Measurements from ENCODE around the gene PIEZO2. TPM values are rescaled to one million over a fixed set of nuclear protein-coding genes. Genes with fewer than 3 reads are reported as not detected.
"Not testable (repeated sequence)": the region's sequence is repeated elsewhere in the genome, so short reads cannot be mapped to it uniquely, and the experiment has no call there.

The PIEZO2 gene
- polyA plus RNA-seq, 1 experiment, result 4.6 TPM

DNA sequence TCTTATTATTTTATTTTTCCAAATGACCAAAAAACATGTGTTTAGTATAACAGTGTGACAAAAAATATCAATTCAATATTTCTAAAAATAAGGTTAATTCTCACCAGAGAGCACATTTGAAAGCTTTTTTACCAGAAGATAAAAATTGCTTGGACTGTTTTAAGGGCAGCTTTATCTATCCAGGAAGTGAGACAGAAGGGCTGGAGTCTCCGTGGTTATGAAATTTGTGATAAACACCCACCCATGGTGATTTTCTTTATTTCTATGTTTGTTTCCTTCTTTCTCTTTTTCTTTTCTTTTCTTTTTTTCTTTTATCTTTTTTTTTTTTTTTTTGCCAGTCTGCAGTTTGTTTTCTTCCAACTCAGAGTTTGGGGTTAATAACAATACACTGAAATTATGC lies 298.5 kb downstream of the PIEZO2 start:
- TF ChIP-seq CTCF (IDR thresholded peaks at IDR 0.05; ENCODE audit: insufficient read depth, low read depth, low read length), result no peak
- Histone ChIP-seq H3K4me3 (ENCODE audit: low read depth, low read length) (no peak overlapping the region), H3K36me3 (ENCODE audit: control insufficient read depth, insufficient read depth, low read length) (no peaks in the 10 kb centered on the region), H3K27me3 (ENCODE audit: control insufficient read depth, insufficient read depth, low read length) (peaks cover 10% of the 10 kb centered on the region; the same call in 1 of the 2 replicates)
- ChIA-PET POLR2A (no interaction called here), CTCF (interaction anchor here (0.9 to 6.0 kb wide), 16 partner anchors 9 to 721 kb away, joined by 3 to 44 read pairs (median 4); no protein-coding TSS in a partner anchor)
- DNase-seq (ENCODE audit: low read depth), result no peak

DNA sequence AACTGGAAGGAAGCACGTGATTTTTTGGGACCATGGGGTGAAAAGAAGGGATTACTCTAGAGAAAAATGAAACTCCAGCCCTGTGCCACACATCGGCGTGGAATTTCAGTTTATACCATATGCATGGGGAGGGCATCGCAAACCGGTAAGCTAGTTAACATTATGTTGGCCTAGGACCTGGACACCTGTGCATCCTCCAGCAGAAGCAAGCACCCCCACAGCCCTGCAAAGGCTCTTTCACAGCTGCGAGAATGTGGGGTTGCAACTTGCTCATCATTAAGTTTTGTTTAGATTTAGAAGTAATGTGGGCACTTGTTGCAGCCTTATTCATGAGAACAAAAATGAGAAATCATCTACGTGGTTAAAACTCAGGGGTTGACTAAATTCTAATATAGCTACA lies 299.2 kb downstream of the PIEZO2 start:
- TF ChIP-seq CTCF (IDR thresholded peaks at IDR 0.05; ENCODE audit: insufficient read depth, low read depth, low read length), result no peak
- DNase-seq (ENCODE audit: low read depth), result no peak
- H3K36me3 ChIP-seq (ENCODE audit: control insufficient read depth, insufficient read depth, low read length), result no peaks in the 10 kb centered on the region
- H3K27me3 ChIP-seq (ENCODE audit: control insufficient read depth, insufficient read depth, low read length), result peaks cover 10% of the 10 kb centered on the region; the same call in 1 of the 2 replicates
- no peak overlapping the region for H3K4me3 ChIP-seq (ENCODE audit: low read depth, low read length)
- POLR2A ChIA-PET, result no interaction called here
- CTCF ChIA-PET, result interaction anchor here (0.9 to 6.0 kb wide), 11 partner anchors 9 to 721 kb away, joined by 3 to 44 read pairs (median 4); no protein-coding TSS in a partner anchor

- no peak for TF ChIP-seq CTCF (IDR thresholded peaks at IDR 0.05; ENCODE audit: insufficient read depth, low read depth, low read length)
- no peak for DNase-seq (ENCODE audit: low read depth)
- POLR2A ChIA-PET, result no interaction called here
- H3K27me3 ChIP-seq (ENCODE audit: control insufficient read depth, insufficient read depth, low read length), result peaks cover 10% of the 10 kb centered on the region; the same call in 1 of the 2 replicates
- H3K36me3 ChIP-seq (ENCODE audit: control insufficient read depth, insufficient read depth, low read length), result no peaks in the 10 kb centered on the region
- CTCF ChIA-PET, result interaction anchor here (0.9 to 1.3 kb wide), 2 partner anchors 193 to 705 kb away, joined by 3 to 4 read pairs; no protein-coding TSS in a partner anchor
- H3K4me3 ChIP-seq (ENCODE audit: low read depth, low read length), result no peak overlapping the region
Observed at GRCh38 chr18:10847907-10848306, 301.5 kb downstream of the PIEZO2 start.

DNA sequence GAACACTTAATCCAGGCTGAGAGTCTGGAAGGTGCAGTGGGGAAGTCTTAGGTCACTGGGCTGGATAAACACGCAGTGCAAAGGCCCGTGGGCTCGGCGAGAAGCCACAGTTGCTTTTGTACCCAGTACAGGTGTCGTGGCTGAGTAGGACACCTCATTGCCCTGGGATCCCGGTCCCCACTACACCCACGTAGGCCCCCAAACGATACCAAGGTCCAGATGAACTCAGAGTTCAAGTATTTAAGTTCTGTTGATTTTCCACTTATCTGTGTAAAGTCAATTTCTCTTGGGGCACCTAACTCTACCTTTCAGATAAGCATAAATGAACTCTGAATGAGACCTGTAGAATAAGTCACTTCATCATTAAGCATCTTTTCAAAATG lies 302.0 kb downstream of the PIEZO2 start:
- H3K36me3 ChIP-seq (ENCODE audit: control insufficient read depth, insufficient read depth, low read length), result no peaks in the 10 kb centered on the region
- DNase-seq (ENCODE audit: low read depth), result no peak
- H3K27me3 ChIP-seq (ENCODE audit: control insufficient read depth, insufficient read depth, low read length), result peaks cover 10% of the 10 kb centered on the region; the same call in 1 of the 2 replicates
- no peak overlapping the region for H3K4me3 ChIP-seq (ENCODE audit: low read depth, low read length)
- CTCF ChIA-PET, result interaction anchor here (0.9 to 1.3 kb wide), 3 partner anchors 194 to 706 kb away, joined by 3 to 4 read pairs (median 4); no protein-coding TSS in a partner anchor
- POLR2A ChIA-PET, result no interaction called here
- no peak for TF ChIP-seq CTCF (IDR thresholded peaks at IDR 0.05; ENCODE audit: insufficient read depth, low read depth, low read length)

GRCh38 chr18:10846657-10847407 lies 302.5 kb downstream of the PIEZO2 start:
- CTCF ChIA-PET, result interaction anchor here (0.9 to 1.4 kb wide), 4 partner anchors 16 to 838 kb away, joined by 3 to 4 read pairs (median 4); no protein-coding TSS in a partner anchor
- TF ChIP-seq CTCF (IDR thresholded peaks at IDR 0.05; ENCODE audit: insufficient read depth, low read depth, low read length), result no peak
- Histone ChIP-seq H3K4me3 (ENCODE audit: low read depth, low read length) (no peak overlapping the region), H3K36me3 (ENCODE audit: control insufficient read depth, insufficient read depth, low read length) (no peaks in the 10 kb centered on the region), H3K27me3 (ENCODE audit: control insufficient read depth, insufficient read depth, low read length) (peaks cover 7% of the 10 kb centered on the region; the same call in 1 of the 2 replicates)
- POLR2A ChIA-PET, result no interaction called here
- no peak for DNase-seq (ENCODE audit: low read depth)

DNA sequence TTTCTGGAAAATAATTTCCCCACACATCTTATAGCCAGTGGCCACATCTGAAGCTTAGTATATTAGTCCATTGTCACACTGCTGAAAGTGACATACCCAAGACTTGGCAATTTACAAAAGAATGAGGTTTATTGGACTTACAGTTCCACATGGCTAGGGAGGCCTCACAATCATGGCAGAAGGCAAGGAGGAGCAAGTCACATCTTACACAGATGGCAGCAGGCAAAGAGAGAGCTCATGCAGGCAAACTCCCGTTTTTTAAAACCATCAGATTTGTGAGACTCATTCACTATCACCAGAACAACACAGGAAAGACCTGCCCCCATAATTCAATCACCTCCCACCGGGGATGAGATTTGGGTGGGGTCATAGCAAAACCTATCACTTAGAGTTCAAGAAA lies 303.3 kb downstream of the PIEZO2 start:
- H3K27me3 ChIP-seq (ENCODE audit: control insufficient read depth, insufficient read depth, low read length); H3K4me3 ChIP-seq (ENCODE audit: low read depth, low read length); POLR2A ChIA-PET; DNase-seq (ENCODE audit: low read depth); H3K36me3 ChIP-seq (ENCODE audit: control insufficient read depth, insufficient read depth, low read length): not testable (repeated sequence)
- CTCF ChIA-PET, result interaction anchor here (0.9 to 1.4 kb wide), 3 partner anchors 12 to 839 kb away, joined by 3 read pairs; no protein-coding TSS in a partner anchor

Measured in BJ (cell line).